CD4-positive, CD25-positive, alpha-beta regulatory T cell (primary cell): ENCODE data around the gene ZG16B. TPM values are rescaled to one million over a fixed set of nuclear protein-coding genes. Genes with fewer than 3 reads are reported as not detected.

Experiments used
- ATAC-seq, 2 donors: fragments of 150-1000 bp; cut with Tn5 transposase; one replicate each; pipeline ENCODE4 v1.10.0; 2021; ENCODE audit warnings: low read depth in 2 of 2, moderate number of reproducible peaks in 2 of 2, moderate library complexity in 1 of 2
- DNase-seq, 3 donors: peaks; one replicate each; pipeline versions ENCODE4 v3.0.0 to v3.0.0-alpha.2; 2012 to 2022; ENCODE audit warnings: mixed read lengths in 1 of 3
- H3K27ac ChIP-seq: one replicate; pipeline ENCODE4 v1.7.0; 2013; ENCODE audit warnings: mild to moderate bottlenecking, low read length; ENCODE audit not compliant: insufficient read depth, poor library complexity, severe bottlenecking
- H3K27me3 ChIP-seq: one replicate; pipeline ENCODE4 v1.7.0; 2013; ENCODE audit warnings: low read length; ENCODE audit not compliant: control insufficient read depth, insufficient read depth
- H3K36me3 ChIP-seq: one replicate; pipeline ENCODE4 v1.7.0; 2013; ENCODE audit warnings: mild to moderate bottlenecking, low read length, moderate library complexity; ENCODE audit not compliant: control insufficient read depth, insufficient read depth
- H3K4me1 ChIP-seq: 2 replicates; pipeline ENCODE4 v1.7.0; 2013; ENCODE audit warnings: mild to moderate bottlenecking, low read length; ENCODE audit not compliant: insufficient read depth, control insufficient read depth, poor library complexity, severe bottlenecking
- H3K4me3 ChIP-seq: one replicate; pipeline ENCODE4 v1.7.0; 2013; ENCODE audit warnings: low read depth, mild to moderate bottlenecking, low read length, moderate library complexity
- H3K9me3 ChIP-seq, 2 experiments: 1 replicate in 1 of 2; 2 replicates in 1 of 2; pipeline ENCODE4 v1.7.0; 2013; ENCODE audit warnings: low read length in 2 of 2, mild to moderate bottlenecking in 1 of 2, moderate library complexity in 1 of 2; ENCODE audit not compliant: control insufficient read depth in 2 of 2
- H3K27ac Mint-ChIP-seq, 3 donors: one replicate each; pipeline ENCODE4 v1.8.0; 2020 to 2022; ENCODE audit warnings: mild to moderate bottlenecking in 3 of 3, mixed read lengths in 3 of 3, moderate library complexity in 2 of 3
- H3K27me3 Mint-ChIP-seq: one replicate; pipeline ENCODE4 v1.8.0; 2022; ENCODE audit warnings: mild to moderate bottlenecking, mixed read lengths
- H3K36me3 Mint-ChIP-seq: one replicate; pipeline ENCODE4 v1.8.0; 2020; ENCODE audit warnings: mixed read lengths
- H3K4me1 Mint-ChIP-seq, 4 donors: one replicate each; pipeline ENCODE4 v1.8.0; 2020 to 2022; ENCODE audit warnings: mixed read lengths in 4 of 4, mild to moderate bottlenecking in 1 of 4
- H3K4me3 Mint-ChIP-seq, 4 donors: one replicate each; pipeline ENCODE4 v1.8.0; 2020 to 2022; ENCODE audit warnings: mild to moderate bottlenecking in 4 of 4, mixed read lengths in 4 of 4, moderate library complexity in 3 of 4
- H3K9me3 Mint-ChIP-seq, 7 donors: one replicate each; pipeline ENCODE4 v1.8.0; 2020 to 2022; ENCODE audit warnings: mixed read lengths in 7 of 7, mild to moderate bottlenecking in 3 of 7, moderate library complexity in 2 of 7
- polyA plus RNA-seq, 4 donors: library from polyadenylated mRNA; unstranded; fragments of 300-500 nt; fragmentation: Illumina TruSeq; gene quantifications; one replicate each; pipeline ENCODE4 v1.2.3, GENCODE V29; 2021
- total RNA-seq: library from RNA; stranded (reverse); gene quantifications from one replicate; pipeline ENCODE4 v1.2.3, GENCODE V29; 2022

ZG16B gene, protein sequence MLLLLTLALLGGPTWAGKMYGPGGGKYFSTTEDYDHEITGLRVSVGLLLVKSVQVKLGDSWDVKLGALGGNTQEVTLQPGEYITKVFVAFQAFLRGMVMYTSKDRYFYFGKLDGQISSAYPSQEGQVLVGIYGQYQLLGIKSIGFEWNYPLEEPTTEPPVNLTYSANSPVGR
- total RNA-seq (not detected), polyA plus RNA-seq (1 to 10 TPM in 2 of 4 donors, under 1 TPM in 2; 0.60 to 2.4 (median 1.4) TPM)

GRCh38 chr16:2829501-2830354 is at the start of gene ZG16B:
Gene ZG16B (plus strand): TSS chr16:2830303. CDS start chr16:2830442, 139 bp downstream.
- no peak within 1 kb of the TSS for H3K27ac ChIP-seq
- H3K36me3 ChIP-seq, result no peaks in the 10 kb centered on the region
- no peak within 1 kb of the TSS for H3K4me3 Mint-ChIP-seq
- peak in 1 of 3 donors; percentile 26 for DNase-seq
- no peak for ATAC-seq
- H3K4me1 ChIP-seq, result no peaks in the 10 kb centered on the region
- H3K9me3 ChIP-seq, result no peaks in the 10 kb centered on the region
- H3K27me3 Mint-ChIP-seq, result peaks cover 4% of the 10 kb centered on the region
- no peaks in the 10 kb centered on the region for H3K27me3 ChIP-seq
- no peak within 1 kb of the TSS for H3K4me3 ChIP-seq
- H3K4me1 Mint-ChIP-seq, result no peaks in the 10 kb centered on the region
- no peaks in the 10 kb centered on the region for H3K36me3 Mint-ChIP-seq
- H3K27ac Mint-ChIP-seq, result no peak within 1 kb of the TSS
- peaks cover 0 to 1% (median 0%) of the 10 kb centered on the region in 7 donors for H3K9me3 Mint-ChIP-seq

DNA sequence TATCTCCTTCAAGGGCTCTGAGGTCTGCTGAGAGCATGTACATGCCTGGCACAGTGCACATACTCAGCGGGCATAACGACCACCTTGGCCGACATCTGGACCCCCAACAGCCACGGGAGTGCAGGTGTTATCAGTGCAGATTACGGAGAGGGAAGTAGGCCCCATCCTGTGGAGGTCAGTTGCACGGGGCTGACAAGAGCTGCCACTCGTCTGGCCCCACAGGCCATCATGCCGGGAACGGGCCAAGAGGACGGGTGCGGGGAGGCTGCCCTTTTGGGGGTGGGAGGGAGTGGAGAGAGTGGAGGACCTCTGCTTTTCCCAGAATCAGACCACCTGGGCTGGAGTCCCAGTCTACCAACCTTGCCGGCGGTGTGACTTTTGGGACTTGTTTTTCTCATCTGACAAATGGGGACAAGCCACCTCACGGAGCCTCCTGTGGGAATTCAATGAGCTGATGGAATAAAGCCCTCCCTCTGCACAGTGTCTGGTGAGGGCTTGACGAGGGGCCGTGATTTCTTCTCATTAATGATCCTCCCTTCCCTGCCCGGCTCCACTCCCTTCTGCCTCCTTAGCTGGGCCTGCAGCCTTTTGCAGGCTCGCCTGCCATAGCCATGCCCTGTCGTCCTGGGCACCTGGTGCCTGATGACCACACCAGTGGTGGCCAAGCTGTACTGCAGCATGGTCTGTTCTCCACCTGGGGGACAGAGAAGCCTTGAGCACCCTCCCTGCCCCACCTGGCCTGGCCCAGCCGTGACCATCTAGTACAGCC is 47.3 kb upstream of the ZG16B start:
- Histone ChIP-seq H3K4me1 (peaks cover 26% of the 10 kb centered on the region), H3K27ac (no peak overlapping the region), H3K4me3 (no peak overlapping the region), H3K9me3 (no peaks in the 10 kb centered on the region), H3K36me3 (no peaks in the 10 kb centered on the region), H3K27me3 (no peaks in the 10 kb centered on the region)
- Mint-ChIP-seq H3K4me3 (peak overlapping the region in 3 of 4 donors; percentile 7 to 85 (median 48)), H3K27ac (no peak overlapping the region), H3K36me3 (no peaks in the 10 kb centered on the region), H3K4me1 (peaks cover 0 to 38% (median 11%) of the 10 kb centered on the region in 4 donors), H3K27me3 (peaks cover 15% of the 10 kb centered on the region), H3K9me3 (no peaks in the 10 kb centered on the region)
- ATAC-seq, result no peak
- no peak for DNase-seq

GRCh38 chr16:2783581-2784357 is 46.3 kb upstream of the ZG16B start:
- H3K4me1 ChIP-seq, result peaks cover 16% of the 10 kb centered on the region
- DNase-seq, result no peak
- H3K27ac Mint-ChIP-seq, result peak overlapping the region in 1 of 3 donors; percentile 36

DNA sequence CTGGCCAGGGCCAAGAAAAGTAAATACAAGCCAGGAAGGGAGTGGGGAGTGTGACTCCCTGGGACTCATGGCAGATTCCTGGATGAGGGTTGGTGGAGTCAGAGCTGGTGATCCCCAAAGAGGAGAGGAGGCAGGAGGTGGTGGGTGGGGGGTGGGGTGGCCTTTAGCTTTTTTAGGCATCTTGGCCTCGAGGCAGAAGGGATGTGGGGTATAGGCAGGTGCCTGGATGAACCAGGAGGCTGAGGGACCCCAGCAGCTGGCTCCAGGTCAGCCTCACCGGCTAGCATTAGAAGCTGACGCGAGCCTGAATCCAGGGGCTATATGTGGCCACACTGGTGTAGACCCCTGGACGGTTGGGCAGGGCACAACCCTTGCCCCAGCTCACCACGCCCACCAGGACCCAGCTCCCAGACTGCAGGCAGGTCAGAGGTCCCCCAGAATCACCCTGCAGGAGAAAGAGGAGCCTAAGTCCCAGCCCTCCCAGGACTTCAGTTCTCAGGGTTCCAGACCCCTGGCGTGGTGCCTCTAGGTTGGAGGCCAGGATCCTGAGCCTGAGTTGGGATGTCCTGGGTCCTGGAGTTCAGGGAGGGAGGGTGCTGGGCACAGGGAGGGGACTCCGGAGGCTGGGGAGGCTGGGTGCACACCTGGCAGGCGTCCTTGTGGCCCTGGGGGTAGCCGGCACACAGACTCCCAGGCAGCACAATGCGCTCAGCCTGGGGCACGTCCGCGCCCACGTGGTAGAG is 45.6 kb upstream of the ZG16B start:
- Histone ChIP-seq H3K36me3 (no peaks in the 10 kb centered on the region), H3K4me1 (peaks cover 11% of the 10 kb centered on the region), H3K9me3 (no peaks in the 10 kb centered on the region), H3K27ac (no peak overlapping the region), H3K4me3 (no peak overlapping the region), H3K27me3 (no peaks in the 10 kb centered on the region)
- Mint-ChIP-seq H3K4me3 (peak overlapping the region; percentile 75 to 87 (median 80)), H3K27me3 (peaks cover 30% of the 10 kb centered on the region), H3K36me3 (no peaks in the 10 kb centered on the region), H3K4me1 (peaks cover 0 to 25% (median 3%) of the 10 kb centered on the region in 4 donors), H3K9me3 (no peaks in the 10 kb centered on the region), H3K27ac (peak overlapping the region; percentile 62 to 87 (median 83))
- no peak for ATAC-seq
- DNase-seq, result no peak

More at GRCh38 chr16:2783581-2784357, 46.3 kb upstream of the ZG16B start:
- peak overlapping the region; percentile 33 to 76 (median 72) for H3K4me3 Mint-ChIP-seq
- H3K27me3 Mint-ChIP-seq, result peaks cover 23% of the 10 kb centered on the region
- no peak for ATAC-seq
- H3K9me3 ChIP-seq, result no peaks in the 10 kb centered on the region
- H3K27ac ChIP-seq, result no peak overlapping the region
- no peaks in the 10 kb centered on the region for H3K36me3 Mint-ChIP-seq
- H3K27me3 ChIP-seq, result no peaks in the 10 kb centered on the region
- no peaks in the 10 kb centered on the region for H3K36me3 ChIP-seq
- H3K4me3 ChIP-seq, result no peak overlapping the region
- H3K4me1 Mint-ChIP-seq, result peaks cover 0 to 30% (median 3%) of the 10 kb centered on the region in 4 donors
- H3K9me3 Mint-ChIP-seq, result no peaks in the 10 kb centered on the region

DNA sequence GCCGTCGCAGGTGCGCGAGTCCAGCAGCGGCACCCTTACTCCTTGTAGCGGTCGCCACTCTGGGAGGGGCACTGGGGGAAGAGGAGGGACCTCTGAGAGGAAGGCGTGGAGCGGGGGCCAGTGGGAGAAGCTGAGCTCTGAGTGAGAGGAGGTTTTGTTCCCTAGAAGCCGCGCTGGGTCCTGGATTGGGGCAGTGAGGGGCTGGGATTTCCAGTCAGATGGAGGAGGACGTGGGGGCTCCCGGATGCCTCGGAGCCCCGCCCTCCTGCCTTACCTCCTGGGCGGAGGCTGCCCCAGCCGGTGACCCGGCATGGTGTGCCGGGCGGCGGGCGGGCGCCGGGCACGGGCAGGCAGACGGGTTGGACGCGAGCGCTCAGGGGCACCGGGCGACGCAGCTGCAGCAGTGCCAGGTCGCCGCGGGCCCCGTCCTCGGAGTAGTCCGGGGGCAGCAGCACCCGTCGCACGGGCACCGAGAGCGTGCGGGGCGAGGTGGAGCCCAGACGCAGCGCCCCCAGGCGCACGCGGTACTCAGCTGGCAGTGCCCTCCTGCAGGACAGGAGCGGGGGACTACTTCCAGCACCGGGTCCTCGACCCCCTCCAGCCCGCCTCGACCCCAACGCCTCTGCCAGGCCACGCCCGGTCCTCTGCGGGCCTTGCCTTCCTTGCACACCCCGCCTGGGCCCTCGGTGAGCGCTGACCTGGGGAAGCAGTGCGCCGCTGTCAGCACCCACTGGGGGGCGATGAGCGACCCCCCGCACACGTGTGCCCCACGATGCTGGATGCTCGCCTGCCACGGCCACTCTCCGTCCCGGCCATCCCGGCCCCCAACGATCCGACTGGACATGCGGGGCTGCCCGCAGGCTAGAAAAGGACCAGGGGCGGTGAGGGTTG is 44.8 kb upstream of the ZG16B start:
- H3K4me1 Mint-ChIP-seq, result peaks cover 0 to 17% (median under 1%) of the 10 kb centered on the region in 4 donors
- Histone ChIP-seq H3K9me3 (no peaks in the 10 kb centered on the region), H3K27ac (no peak overlapping the region), H3K27me3 (no peaks in the 10 kb centered on the region), H3K36me3 (no peaks in the 10 kb centered on the region), H3K4me3 (no peak overlapping the region), H3K4me1 (peaks cover 11% of the 10 kb centered on the region)
- peaks cover 32% of the 10 kb centered on the region for H3K27me3 Mint-ChIP-seq
- peak; percentile 62 to 68 for ATAC-seq
- peaks cover 0 to 3% (median 0%) of the 10 kb centered on the region in 7 donors for H3K9me3 Mint-ChIP-seq
- H3K36me3 Mint-ChIP-seq, result no peaks in the 10 kb centered on the region
- peak overlapping the region; percentile 62 to 87 (median 83) for H3K27ac Mint-ChIP-seq
- peak in 2 of 3 donors; percentile 19 to 29 for DNase-seq
- H3K4me3 Mint-ChIP-seq, result peak overlapping the region; percentile 47 to 87 (median 80)

- no peak for DNase-seq
- H3K4me3 Mint-ChIP-seq, result peak overlapping the region in 3 of 4 donors; percentile 21 to 66 (median 56)
Measured at GRCh38 chr16:2786061-2786825, 43.9 kb upstream of the ZG16B start.

More at GRCh38 chr16:2786061-2786825, 43.9 kb upstream of the ZG16B start:
- no peak for ATAC-seq
- no peaks in the 10 kb centered on the region for H3K36me3 Mint-ChIP-seq
- no peak overlapping the region for H3K27ac Mint-ChIP-seq
- peaks cover 38% of the 10 kb centered on the region for H3K27me3 Mint-ChIP-seq
- Histone ChIP-seq H3K9me3 (no peaks in the 10 kb centered on the region), H3K4me1 (peaks cover 11% of the 10 kb centered on the region), H3K27ac (no peak overlapping the region), H3K36me3 (no peaks in the 10 kb centered on the region), H3K4me3 (no peak overlapping the region), H3K27me3 (no peaks in the 10 kb centered on the region)
- peaks cover 0 to 15% (median 0%) of the 10 kb centered on the region in 4 donors for H3K4me1 Mint-ChIP-seq
- peaks cover 0 to 3% (median 0%) of the 10 kb centered on the region in 7 donors for H3K9me3 Mint-ChIP-seq
